WTC11 (cell line): Measurements from ENCODE around the gene AMBRA1. TPM values are rescaled to one million over a fixed set of nuclear protein-coding genes. Genes with fewer than 3 reads are reported as not detected.

Experiments used
- ATAC-seq: fragments of 200-7000 bp; cut with Tn5 transposase; 2 replicates; pipeline ENCODE4 v1.10.0; 2021; ENCODE audit warnings: mild to moderate bottlenecking, moderate library complexity
- CTCF ChIA-PET: fragments of 300-600 bp; sonication (Branson Sonifier 250); formaldehyde crosslinking; loops from one replicate; lab custom pipeline; 2021; ENCODE audit warnings: antibody characterized with exemption; lab: Charles Lee
- POLR2A ChIA-PET: fragments of 350-600 bp; sonication (Branson Sonifier 250); formaldehyde crosslinking; loops from one replicate; lab custom pipeline; 2021; ENCODE audit warnings: antibody characterized with exemption; lab: Charles Lee
- DNase-seq: peaks from one replicate; pipeline ENCODE4 v3.0.0; 2021; ENCODE audit warnings: low spot score
- H3K27ac Mint-ChIP-seq: 2 replicates; pipeline ENCODE4 v1.8.0; 2021; ENCODE audit warnings: mixed read lengths
- H3K27me3 Mint-ChIP-seq: 2 replicates; pipeline ENCODE4 v1.8.0; 2021; ENCODE audit warnings: low read depth, mild to moderate bottlenecking, moderate library complexity, mixed read lengths
- H3K36me3 Mint-ChIP-seq: 2 replicates; pipeline ENCODE4 v1.8.0; 2021; ENCODE audit warnings: mixed read lengths
- H3K4me1 Mint-ChIP-seq: 2 replicates; pipeline ENCODE4 v1.8.0; 2022; ENCODE audit warnings: mixed read lengths
- H3K4me3 Mint-ChIP-seq: 2 replicates; pipeline ENCODE4 v1.8.0; 2021; ENCODE audit warnings: mild to moderate bottlenecking, moderate library complexity, mixed read lengths
- H3K9me3 Mint-ChIP-seq: 2 replicates; pipeline ENCODE4 v1.8.0; 2021; ENCODE audit warnings: mixed read lengths
- EMX1 ChIP-seq: fragments of 250-450 bp; sonication (Bioruptor Pico); IDR thresholded peaks from 2 replicates; pipeline ENCODE4 v1.8.0; 2021; ENCODE audit warnings: mild to moderate bottlenecking
- IRF1 ChIP-seq: sonication (generic); formaldehyde crosslinking; IDR thresholded peaks from 2 replicates; pipeline ENCODE4 v1.8.0; 2023; ENCODE audit warnings: missing genetic modification reagents
- KAT7 ChIP-seq: sonication (generic); formaldehyde crosslinking; IDR thresholded peaks from 2 replicates; pipeline ENCODE4 v1.8.1; 2023; ENCODE audit warnings: missing genetic modification reagents, mild to moderate bottlenecking, borderline replicate concordance
- RELA ChIP-seq: sonication (generic); formaldehyde crosslinking; IDR thresholded peaks from 2 replicates; pipeline ENCODE4 v1.8.1; 2022; ENCODE audit warnings: missing genetic modification reagents, mild to moderate bottlenecking, borderline replicate concordance
- ZNF317 ChIP-seq: sonication (generic); formaldehyde crosslinking; IDR thresholded peaks from 2 replicates; pipeline ENCODE4 v1.8.1; 2023; ENCODE audit warnings: low read depth, mild to moderate bottlenecking, moderate library complexity, missing genetic modification reagents, borderline replicate concordance
- ZNF396 ChIP-seq: fragments of 250-450 bp; sonication (Bioruptor Pico); IDR thresholded peaks from 2 replicates; pipeline ENCODE4 v1.8.0; 2021; ENCODE audit warnings: mild to moderate bottlenecking, moderate library complexity, borderline replicate concordance
- ZNF423 ChIP-seq: fragments of 250-450 bp; sonication (Bioruptor Pico); IDR thresholded peaks from 2 replicates; pipeline ENCODE4 v2.1.2; 2022; ENCODE audit warnings: mild to moderate bottlenecking, moderate library complexity
- total RNA-seq: library from RNA; stranded (reverse); gene quantifications from 3 replicates; pipeline ENCODE4 v1.2.3, GENCODE V29; 2021
- TF ChIP-seq, protein P1 (sequence below): fragments of 250-450 bp; sonication (Bioruptor Pico); IDR thresholded peaks from 2 replicates; pipeline ENCODE4 v1.9.0; 2021; ENCODE audit warnings: mild to moderate bottlenecking, borderline replicate concordance
- TF ChIP-seq, protein P2 (sequence below): fragments of 200-600 bp; IDR thresholded peaks from 2 replicates; pipeline ENCODE4 v1.8.0; 2022; ENCODE audit warnings: antibody characterized with exemption
- TF ChIP-seq, protein P3 (sequence below): sonication (generic); formaldehyde crosslinking; conservative IDR thresholded peaks from 2 replicates; pipeline ENCODE4 v1.8.1; 2023; ENCODE audit warnings: mild to moderate bottlenecking, low read depth, missing genetic modification reagents, moderate library complexity
- TF ChIP-seq, protein P4 (sequence below): sonication (generic); formaldehyde crosslinking; IDR thresholded peaks from 2 replicates; pipeline ENCODE4 v1.8.1; 2023; ENCODE audit warnings: mild to moderate bottlenecking, moderate library complexity, missing genetic modification reagents

Gene AMBRA1
- total RNA-seq, 1 experiment from 2014 or later: 35.0 TPM

DNA sequence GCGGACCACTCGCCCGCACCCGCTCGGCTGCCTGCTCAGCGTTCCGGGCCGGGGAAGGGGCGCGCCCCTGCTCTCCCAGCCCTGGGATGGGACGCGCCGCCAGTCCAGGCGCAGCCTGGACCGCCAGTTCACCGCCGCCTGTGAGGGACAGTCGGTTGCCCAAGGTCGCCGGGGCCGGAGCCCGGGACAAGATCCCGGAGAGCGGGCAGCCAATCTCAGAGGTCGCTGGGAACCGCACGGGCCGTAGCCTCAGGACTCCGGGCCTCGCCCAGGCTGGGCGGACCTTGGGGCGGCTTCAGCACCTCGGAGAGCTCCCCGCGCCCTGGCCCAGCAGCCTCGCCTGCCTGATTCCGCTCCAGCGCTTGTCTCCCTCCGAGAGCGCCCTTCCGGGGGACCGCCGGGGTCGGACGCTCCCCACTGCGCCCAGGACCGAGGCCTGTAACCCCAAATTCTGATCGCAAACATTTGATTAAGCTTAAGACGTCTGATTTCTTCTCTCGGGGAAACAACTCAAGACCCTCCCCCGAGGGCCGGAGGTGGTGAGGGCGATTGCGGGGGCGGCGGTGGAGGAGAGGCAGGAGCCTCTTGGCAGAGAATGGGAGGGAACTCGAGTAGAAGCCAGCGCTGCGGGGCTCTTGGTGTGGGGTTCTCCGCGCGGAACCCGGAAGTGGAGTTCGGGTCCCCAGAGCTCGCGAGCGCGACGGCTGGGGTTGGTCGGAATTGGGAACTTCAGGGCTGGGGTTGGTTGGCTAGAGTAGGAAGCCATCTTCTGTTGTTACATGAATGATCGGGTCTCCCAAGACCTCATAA, 201.2 kb downstream of the AMBRA1 start (continued):
- TF ChIP-seq, protein P1, sequence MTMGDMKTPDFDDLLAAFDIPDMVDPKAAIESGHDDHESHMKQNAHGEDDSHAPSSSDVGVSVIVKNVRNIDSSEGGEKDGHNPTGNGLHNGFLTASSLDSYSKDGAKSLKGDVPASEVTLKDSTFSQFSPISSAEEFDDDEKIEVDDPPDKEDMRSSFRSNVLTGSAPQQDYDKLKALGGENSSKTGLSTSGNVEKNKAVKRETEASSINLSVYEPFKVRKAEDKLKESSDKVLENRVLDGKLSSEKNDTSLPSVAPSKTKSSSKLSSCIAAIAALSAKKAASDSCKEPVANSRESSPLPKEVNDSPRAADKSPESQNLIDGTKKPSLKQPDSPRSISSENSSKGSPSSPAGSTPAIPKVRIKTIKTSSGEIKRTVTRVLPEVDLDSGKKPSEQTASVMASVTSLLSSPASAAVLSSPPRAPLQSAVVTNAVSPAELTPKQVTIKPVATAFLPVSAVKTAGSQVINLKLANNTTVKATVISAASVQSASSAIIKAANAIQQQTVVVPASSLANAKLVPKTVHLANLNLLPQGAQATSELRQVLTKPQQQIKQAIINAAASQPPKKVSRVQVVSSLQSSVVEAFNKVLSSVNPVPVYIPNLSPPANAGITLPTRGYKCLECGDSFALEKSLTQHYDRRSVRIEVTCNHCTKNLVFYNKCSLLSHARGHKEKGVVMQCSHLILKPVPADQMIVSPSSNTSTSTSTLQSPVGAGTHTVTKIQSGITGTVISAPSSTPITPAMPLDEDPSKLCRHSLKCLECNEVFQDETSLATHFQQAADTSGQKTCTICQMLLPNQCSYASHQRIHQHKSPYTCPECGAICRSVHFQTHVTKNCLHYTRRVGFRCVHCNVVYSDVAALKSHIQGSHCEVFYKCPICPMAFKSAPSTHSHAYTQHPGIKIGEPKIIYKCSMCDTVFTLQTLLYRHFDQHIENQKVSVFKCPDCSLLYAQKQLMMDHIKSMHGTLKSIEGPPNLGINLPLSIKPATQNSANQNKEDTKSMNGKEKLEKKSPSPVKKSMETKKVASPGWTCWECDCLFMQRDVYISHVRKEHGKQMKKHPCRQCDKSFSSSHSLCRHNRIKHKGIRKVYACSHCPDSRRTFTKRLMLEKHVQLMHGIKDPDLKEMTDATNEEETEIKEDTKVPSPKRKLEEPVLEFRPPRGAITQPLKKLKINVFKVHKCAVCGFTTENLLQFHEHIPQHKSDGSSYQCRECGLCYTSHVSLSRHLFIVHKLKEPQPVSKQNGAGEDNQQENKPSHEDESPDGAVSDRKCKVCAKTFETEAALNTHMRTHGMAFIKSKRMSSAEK: no peak
- TF ChIP-seq IRF1 (CRISPR knock-in tag) (peak; percentile 93), RELA (CRISPR knock-in tag) (peak; percentile 96), EMX1 (CRISPR knock-in tag) (no peak), ZNF317 (CRISPR knock-in tag) (peak; percentile 79)
- TF ChIP-seq, all 79 proteins: peak for 47

GRCh38 chr11:46391578-46392420, 202.0 kb downstream of the AMBRA1 start, which contains the start of gene CHRM4:
TSS of gene CHRM4 (minus strand) at chr11:46391776. CDS start at chr11:46386557, 5,219 bp downstream.
- peaks cover 56% of the 10 kb centered on the region for H3K27me3 Mint-ChIP-seq
- peaks cover 29% of the 10 kb centered on the region for H3K4me1 Mint-ChIP-seq
- no peak within 1 kb of the TSS for H3K27ac Mint-ChIP-seq
- no peaks in the 10 kb centered on the region for H3K36me3 Mint-ChIP-seq
- H3K9me3 Mint-ChIP-seq: no peaks in the 10 kb centered on the region
- peak; percentile 15 for ATAC-seq
- TF ChIP-seq, protein P2, sequence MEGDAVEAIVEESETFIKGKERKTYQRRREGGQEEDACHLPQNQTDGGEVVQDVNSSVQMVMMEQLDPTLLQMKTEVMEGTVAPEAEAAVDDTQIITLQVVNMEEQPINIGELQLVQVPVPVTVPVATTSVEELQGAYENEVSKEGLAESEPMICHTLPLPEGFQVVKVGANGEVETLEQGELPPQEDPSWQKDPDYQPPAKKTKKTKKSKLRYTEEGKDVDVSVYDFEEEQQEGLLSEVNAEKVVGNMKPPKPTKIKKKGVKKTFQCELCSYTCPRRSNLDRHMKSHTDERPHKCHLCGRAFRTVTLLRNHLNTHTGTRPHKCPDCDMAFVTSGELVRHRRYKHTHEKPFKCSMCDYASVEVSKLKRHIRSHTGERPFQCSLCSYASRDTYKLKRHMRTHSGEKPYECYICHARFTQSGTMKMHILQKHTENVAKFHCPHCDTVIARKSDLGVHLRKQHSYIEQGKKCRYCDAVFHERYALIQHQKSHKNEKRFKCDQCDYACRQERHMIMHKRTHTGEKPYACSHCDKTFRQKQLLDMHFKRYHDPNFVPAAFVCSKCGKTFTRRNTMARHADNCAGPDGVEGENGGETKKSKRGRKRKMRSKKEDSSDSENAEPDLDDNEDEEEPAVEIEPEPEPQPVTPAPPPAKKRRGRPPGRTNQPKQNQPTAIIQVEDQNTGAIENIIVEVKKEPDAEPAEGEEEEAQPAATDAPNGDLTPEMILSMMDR: peak; percentile 55
- TF ChIP-seq, protein P3, sequence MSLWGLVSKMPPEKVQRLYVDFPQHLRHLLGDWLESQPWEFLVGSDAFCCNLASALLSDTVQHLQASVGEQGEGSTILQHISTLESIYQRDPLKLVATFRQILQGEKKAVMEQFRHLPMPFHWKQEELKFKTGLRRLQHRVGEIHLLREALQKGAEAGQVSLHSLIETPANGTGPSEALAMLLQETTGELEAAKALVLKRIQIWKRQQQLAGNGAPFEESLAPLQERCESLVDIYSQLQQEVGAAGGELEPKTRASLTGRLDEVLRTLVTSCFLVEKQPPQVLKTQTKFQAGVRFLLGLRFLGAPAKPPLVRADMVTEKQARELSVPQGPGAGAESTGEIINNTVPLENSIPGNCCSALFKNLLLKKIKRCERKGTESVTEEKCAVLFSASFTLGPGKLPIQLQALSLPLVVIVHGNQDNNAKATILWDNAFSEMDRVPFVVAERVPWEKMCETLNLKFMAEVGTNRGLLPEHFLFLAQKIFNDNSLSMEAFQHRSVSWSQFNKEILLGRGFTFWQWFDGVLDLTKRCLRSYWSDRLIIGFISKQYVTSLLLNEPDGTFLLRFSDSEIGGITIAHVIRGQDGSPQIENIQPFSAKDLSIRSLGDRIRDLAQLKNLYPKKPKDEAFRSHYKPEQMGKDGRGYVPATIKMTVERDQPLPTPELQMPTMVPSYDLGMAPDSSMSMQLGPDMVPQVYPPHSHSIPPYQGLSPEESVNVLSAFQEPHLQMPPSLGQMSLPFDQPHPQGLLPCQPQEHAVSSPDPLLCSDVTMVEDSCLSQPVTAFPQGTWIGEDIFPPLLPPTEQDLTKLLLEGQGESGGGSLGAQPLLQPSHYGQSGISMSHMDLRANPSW: no peak
- TF ChIP-seq KAT7 (CRISPR knock-in tag) (no peak), ZNF423 (CRISPR knock-in tag) (peak; percentile 74), ZNF396 (no peak)
- TF ChIP-seq, protein P4, sequence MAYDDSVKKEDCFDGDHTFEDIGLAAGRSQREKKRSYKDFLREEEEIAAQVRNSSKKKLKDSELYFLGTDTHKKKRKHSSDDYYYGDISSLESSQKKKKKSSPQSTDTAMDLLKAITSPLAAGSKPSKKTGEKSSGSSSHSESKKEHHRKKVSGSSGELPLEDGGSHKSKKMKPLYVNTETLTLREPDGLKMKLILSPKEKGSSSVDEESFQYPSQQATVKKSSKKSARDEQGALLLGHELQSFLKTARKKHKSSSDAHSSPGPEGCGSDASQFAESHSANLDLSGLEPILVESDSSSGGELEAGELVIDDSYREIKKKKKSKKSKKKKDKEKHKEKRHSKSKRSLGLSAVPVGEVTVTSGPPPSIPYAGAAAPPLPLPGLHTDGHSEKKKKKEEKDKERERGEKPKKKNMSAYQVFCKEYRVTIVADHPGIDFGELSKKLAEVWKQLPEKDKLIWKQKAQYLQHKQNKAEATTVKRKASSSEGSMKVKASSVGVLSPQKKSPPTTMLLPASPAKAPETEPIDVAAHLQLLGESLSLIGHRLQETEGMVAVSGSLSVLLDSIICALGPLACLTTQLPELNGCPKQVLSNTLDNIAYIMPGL (CRISPR knock-in tag): 0 out of 2 replicates have a peak, but pooled peaks have one; percentile 13
- ChIA-PET CTCF (interaction anchor here (0.5 to 6.6 kb wide), 67 partner anchors 8 to 1139 kb away, joined by 3 to 96 read pairs (median 4); partner anchors contain the start of genes ATG13, CREB3L1, DGKZ and LARGE2), POLR2A (interaction anchor here (0.5 to 1.3 kb wide), 9 partner anchors 8 to 1282 kb away, joined by 3 to 5 read pairs (median 3); no protein-coding TSS in a partner anchor)
- DNase-seq: peak; percentile 69
- H3K4me3 Mint-ChIP-seq: peak within 1 kb of the TSS; percentile 84
